Activated T-cell treated with anti-CD3 and anti-CD28 coated beads for 48 hours (primary cell): ENCODE measurements around the gene RASA3.
"Not testable (repeated sequence)": the region's sequence is repeated elsewhere in the genome, so short reads cannot be mapped to it uniquely, and the experiment has no call there.

Experiments used
- DNase-seq: peaks from one replicate; pipeline ENCODE4 v3.0.0-alpha.2; 2020; ENCODE audit warnings: low read depth

The RASA3 gene

GRCh38 chr13:114033541-114034315 is 98.7 kb downstream of the RASA3 start:
- DNase-seq = no peak

GRCh38 chr13:114032126-114032799 is 100.2 kb downstream of the RASA3 start:
- DNase-seq = no peak

- DNase-seq = no peak
Observed at GRCh38 chr13:114031631-114032030, 100.8 kb downstream of the RASA3 start.

GRCh38 chr13:114030666-114031610 is 101.5 kb downstream of the RASA3 start:
- no peak for DNase-seq

GRCh38 chr13:114029866-114030625 is 102.4 kb downstream of the RASA3 start:
- no peak for DNase-seq

- no peak for DNase-seq
Observed at GRCh38 chr13:114027826-114028225, 104.6 kb downstream of the RASA3 start.

GRCh38 chr13:114027046-114027715 is 105.2 kb downstream of the RASA3 start:
- no peak for DNase-seq

GRCh38 chr13:114026481-114026880 is 105.9 kb downstream of the RASA3 start:
- no peak for DNase-seq

- no peak for DNase-seq
Observed at GRCh38 chr13:114025714-114026431, 106.5 kb downstream of the RASA3 start.

- DNase-seq = no peak
Observed at GRCh38 chr13:114025405-114025713, 107.1 kb downstream of the RASA3 start.

GRCh38 chr13:114024603-114025404 is 107.6 kb downstream of the RASA3 start:
- no peak for DNase-seq

GRCh38 chr13:114023716-114024602 is 108.5 kb downstream of the RASA3 start:
- DNase-seq = no peak

- DNase-seq = no peak
Observed at GRCh38 chr13:114022876-114023275, 109.5 kb downstream of the RASA3 start.

GRCh38 chr13:114022309-114022669 is 110.1 kb downstream of the RASA3 start:
- no peak for DNase-seq

- DNase-seq = no peak
Observed at GRCh38 chr13:114021464-114022308, 110.7 kb downstream of the RASA3 start.

- no peak for DNase-seq
Observed at GRCh38 chr13:114020750-114021463, 111.5 kb downstream of the RASA3 start.

- not testable (repeated sequence) for DNase-seq
Observed at GRCh38 chr13:114020134-114020533, 112.3 kb downstream of the RASA3 start.
